ENCODE measurements around the gene CADM4.

The CADM4 gene

DNA sequence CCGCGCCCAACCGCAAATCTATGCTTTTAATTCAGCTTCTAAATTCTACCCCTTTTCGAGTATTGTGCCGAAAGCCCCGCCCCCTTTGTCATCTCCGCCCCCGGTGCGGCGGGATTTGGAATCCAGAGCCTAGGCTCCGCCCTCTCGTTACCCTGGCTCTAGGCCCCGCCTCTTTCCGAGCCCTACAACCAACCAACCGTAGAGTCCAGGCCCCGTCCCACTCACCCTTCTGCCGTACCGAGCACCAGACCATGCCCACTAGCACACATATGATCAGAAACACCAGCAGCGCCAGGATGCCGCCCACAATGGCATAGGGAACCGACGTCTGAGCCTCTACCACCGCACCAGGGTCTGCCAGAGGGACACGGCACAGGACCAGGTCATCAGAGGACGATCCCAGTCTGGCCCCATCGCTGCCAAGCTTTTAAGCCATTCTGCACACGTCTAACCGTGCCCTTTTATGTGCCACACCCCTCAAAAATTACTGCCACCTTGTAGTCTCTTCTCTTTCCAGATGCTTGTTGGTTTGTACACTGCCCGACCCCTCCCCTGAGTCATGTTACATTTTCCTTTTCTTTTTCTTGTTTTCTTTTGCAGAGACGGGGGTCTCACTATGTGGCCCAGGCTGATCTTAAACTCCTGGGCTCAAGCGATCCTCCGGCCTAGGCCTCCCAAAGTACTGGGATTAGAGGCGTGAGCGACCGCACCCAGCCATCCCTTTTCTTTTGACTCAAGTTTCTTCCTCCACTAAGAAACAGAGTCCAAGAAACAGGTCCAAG lies 15.6 kb downstream of the CADM4 start:
- Histone ChIP-seq H3K36me3 (ENCODE audit: control insufficient read depth, insufficient read depth, low read length) (peaks cover 12% of the 10 kb centered on the region), H3K9me3 (ENCODE audit: control insufficient read depth, low read length) (no peaks in the 10 kb centered on the region), H3K27me3 (ENCODE audit: control insufficient read depth, insufficient read depth, low read length, poor library complexity, severe bottlenecking) (no peaks in the 10 kb centered on the region), H3K27ac (ENCODE audit: insufficient read depth, low read depth, low read length, poor library complexity, severe bottlenecking) (no peak overlapping the region), H3K4me1 (ENCODE audit: control insufficient read depth, insufficient read depth, low read length) (peaks cover 4% of the 10 kb centered on the region), H3K4me3 (ENCODE audit: insufficient read depth, low read depth, low read length) (no peak overlapping the region)
- 93 to 94% methylated on average over 35 of the region's 35 CpGs for WGBS, 2 experiments

DNA sequence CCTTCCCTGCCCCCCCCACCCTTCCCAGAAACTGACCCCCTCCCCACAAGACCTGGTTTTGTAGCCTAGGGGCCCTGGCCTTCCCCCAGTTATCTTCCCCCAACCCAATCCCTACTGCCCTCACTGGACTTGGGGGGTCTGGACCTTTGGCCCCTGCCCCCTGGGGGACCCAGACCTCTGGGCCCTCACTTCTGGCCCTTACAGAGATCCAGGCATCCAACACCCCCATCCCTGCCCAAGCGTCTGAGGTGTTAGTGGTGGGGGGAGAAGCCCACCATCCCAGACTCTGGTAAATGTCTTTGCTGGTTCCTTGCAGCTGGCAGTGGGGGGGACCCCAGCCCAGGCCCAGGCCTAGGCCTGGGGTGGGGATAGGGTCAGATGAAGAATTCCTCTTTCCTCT lies 16.7 kb downstream of the CADM4 start:
- Histone ChIP-seq H3K36me3 (ENCODE audit: control insufficient read depth, insufficient read depth, low read length) (peaks cover 12% of the 10 kb centered on the region), H3K4me1 (ENCODE audit: control insufficient read depth, insufficient read depth, low read length) (peaks cover 4% of the 10 kb centered on the region), H3K4me3 (ENCODE audit: insufficient read depth, low read depth, low read length) (no peak overlapping the region), H3K27me3 (ENCODE audit: control insufficient read depth, insufficient read depth, low read length, poor library complexity, severe bottlenecking) (no peaks in the 10 kb centered on the region), H3K27ac (ENCODE audit: insufficient read depth, low read depth, low read length, poor library complexity, severe bottlenecking) (no peak overlapping the region), H3K9me3 (ENCODE audit: control insufficient read depth, low read length) (no peaks in the 10 kb centered on the region)
- 100% methylated on average over 1 of the region's 1 CpG; no CpG with 5 or more reads in 1 of the 2 experiments for WGBS, 2 experiments

DNA sequence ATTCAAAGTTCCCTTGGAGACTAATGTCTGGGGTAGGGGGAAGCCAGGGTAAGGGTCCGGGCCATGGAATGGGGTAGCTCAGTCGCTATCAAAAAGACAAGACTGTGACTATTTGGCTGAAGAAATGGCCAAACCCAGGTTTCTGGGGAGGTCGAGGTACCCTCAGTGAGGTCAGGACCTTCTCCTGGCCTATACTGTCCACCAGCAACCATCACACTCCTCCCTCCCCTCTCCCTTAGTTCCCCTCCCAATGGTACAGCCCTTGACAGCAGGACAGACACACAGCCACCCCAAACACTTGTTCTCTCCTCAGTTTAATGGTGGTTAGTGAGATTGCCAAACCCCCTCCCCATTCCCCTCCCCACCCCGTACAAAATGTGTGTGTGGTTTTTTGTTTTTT lies 17.6 kb downstream of the CADM4 start:
- Histone ChIP-seq H3K9me3 (ENCODE audit: control insufficient read depth, low read length) (no peaks in the 10 kb centered on the region), H3K36me3 (ENCODE audit: control insufficient read depth, insufficient read depth, low read length) (peaks cover 12% of the 10 kb centered on the region), H3K4me3 (ENCODE audit: insufficient read depth, low read depth, low read length) (no peak overlapping the region), H3K27me3 (ENCODE audit: control insufficient read depth, insufficient read depth, low read length, poor library complexity, severe bottlenecking) (no peaks in the 10 kb centered on the region), H3K4me1 (ENCODE audit: control insufficient read depth, insufficient read depth, low read length) (peaks cover 4% of the 10 kb centered on the region), H3K27ac (ENCODE audit: insufficient read depth, low read depth, low read length, poor library complexity, severe bottlenecking) (no peak overlapping the region)
- 77 to 81% methylated on average over 3 of the region's 4 CpGs for WGBS, 2 experiments

DNA sequence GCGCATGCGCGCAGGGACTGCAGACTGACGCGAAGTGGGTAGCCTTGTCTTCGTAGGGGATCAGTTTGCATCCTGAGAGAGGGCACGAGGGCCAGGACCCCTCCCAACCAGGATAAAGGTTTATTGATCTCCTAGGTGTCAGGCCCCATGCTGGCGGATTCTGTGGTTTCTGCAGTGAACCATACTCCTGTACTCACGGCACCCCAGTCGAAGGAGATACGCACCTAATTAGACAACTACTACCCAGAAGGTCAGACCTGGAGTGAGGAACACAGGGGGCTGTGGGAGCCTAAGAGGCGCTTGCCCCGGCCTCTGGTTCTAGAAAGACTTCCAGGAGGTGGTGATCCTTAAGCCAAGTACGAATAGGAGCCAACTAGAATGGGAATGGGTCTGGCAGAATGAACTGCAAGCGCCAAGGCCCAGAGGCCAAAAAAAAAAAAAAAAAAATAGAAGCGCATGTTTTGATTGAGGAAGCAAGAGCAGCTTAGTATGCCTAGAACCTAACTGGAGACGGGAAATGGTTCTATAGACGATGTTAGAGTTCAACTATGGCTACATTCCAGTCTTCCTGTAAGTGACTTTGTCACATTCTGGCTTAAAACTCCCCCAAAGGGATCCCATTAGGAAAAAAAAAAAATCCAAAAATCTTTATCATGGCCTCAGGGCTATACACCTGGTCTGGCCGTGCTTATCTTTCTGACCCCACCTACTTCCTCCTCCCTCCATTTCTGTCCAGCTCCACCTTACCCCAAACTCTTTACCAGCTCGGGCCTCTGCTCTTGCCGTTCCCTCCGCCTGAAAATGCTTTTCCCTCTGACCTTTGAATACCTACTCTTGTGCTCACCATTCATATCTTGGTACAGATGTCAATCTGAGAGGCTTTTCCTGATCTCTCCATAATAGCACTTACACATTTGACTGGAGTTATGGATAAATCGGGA lies 19.3 kb downstream of the CADM4 start:
- H3K27ac ChIP-seq (ENCODE audit: insufficient read depth, low read depth, low read length, poor library complexity, severe bottlenecking): peak overlapping the region; percentile 100
- 53 to 54% methylated on average over 23 of the region's 23 CpGs for WGBS, 2 experiments

DNA sequence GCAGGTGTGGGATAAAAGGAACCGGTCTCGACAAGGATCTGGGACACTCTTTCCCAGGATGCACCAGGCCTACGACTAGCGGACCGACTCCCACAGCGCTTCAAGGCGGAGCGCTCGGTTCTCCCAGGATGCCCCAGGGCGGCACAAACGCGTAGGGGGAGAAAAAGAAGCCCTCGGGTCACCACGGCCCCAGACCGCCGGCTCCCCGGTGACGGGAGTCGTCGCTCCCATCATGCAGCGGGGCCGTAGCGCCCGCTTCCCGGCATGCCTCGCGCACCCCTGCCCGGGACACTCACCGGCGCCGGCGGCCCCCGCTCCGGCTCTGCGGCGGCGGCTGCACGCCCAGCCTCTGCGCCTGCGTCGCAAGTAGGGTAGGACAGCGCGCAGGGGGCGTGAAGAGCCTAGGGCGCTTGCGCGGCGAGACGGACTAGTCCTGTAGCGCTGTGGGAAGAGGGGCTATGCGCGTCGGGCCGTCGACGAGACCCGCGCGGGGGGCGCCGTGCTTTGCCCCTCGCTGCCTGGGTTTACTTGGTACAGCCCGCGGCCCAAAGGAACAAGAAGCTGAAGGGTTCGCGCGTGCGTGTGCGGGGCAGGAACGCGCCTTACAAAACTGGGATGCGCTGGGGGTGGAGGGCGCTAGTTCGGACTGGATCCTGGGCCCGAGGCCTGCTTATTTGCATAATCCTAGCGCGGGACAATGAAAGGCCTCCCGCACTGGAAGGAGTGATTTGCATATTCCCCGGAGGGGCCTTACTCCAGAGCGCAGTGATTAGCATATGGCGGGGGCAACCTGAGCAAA lies 20.2 kb downstream of the CADM4 start, which contains the start of gene ZNF428:
Gene ZNF428, minus strand, starts transcription at position 368 of the 799 bp plus-strand sequence. CDS start 5,325 bp downstream, outside the sequence.
- H3K9me3 ChIP-seq (ENCODE audit: control insufficient read depth, low read length): no peaks in the 10 kb centered on the region
- H3K36me3 ChIP-seq (ENCODE audit: control insufficient read depth, insufficient read depth, low read length): peaks cover 2% of the 10 kb centered on the region
- H3K27ac ChIP-seq (ENCODE audit: insufficient read depth, low read depth, low read length, poor library complexity, severe bottlenecking): peak within 1 kb of the TSS; percentile 100
- H3K4me1 ChIP-seq (ENCODE audit: control insufficient read depth, insufficient read depth, low read length): peaks cover 4% of the 10 kb centered on the region
- no peaks in the 10 kb centered on the region for H3K27me3 ChIP-seq (ENCODE audit: control insufficient read depth, insufficient read depth, low read length, poor library complexity, severe bottlenecking)
- WGBS, 2 experiments: 0% methylated on average over 81 of the region's 81 CpGs
- peak within 1 kb of the TSS; percentile 52 for H3K4me3 ChIP-seq (ENCODE audit: insufficient read depth, low read depth, low read length)

More for the DNA sequence above, 19.3 kb downstream of the CADM4 start:
- Histone ChIP-seq H3K27me3 (ENCODE audit: control insufficient read depth, insufficient read depth, low read length, poor library complexity, severe bottlenecking) (no peaks in the 10 kb centered on the region), H3K9me3 (ENCODE audit: control insufficient read depth, low read length) (no peaks in the 10 kb centered on the region), H3K4me3 (ENCODE audit: insufficient read depth, low read depth, low read length) (peak overlapping the region; percentile 52), H3K4me1 (ENCODE audit: control insufficient read depth, insufficient read depth, low read length) (peaks cover 4% of the 10 kb centered on the region), H3K36me3 (ENCODE audit: control insufficient read depth, insufficient read depth, low read length) (peaks cover 2% of the 10 kb centered on the region)

DNA sequence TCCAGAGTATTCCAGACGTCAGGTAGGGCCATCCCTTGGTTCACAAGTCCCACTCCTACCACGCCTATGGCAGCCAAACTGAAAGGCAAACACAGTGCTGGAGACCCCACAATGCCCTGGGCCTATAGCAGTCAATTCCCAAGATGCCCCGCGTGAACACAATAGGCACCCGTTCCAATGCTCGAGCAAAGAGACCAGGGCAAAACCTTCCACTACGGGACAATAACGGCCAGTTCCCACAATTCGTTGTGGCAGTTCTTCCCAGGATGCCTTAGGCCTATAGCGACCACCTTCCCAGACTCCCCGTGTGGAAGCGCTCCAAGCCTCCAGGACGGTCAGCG lies 20.8 kb downstream of the CADM4 start:
- H3K27me3 ChIP-seq (ENCODE audit: control insufficient read depth, insufficient read depth, low read length, poor library complexity, severe bottlenecking): no peaks in the 10 kb centered on the region
- WGBS, 2 experiments: 4 to 6% methylated on average over 14 of the region's 14 CpGs
- no peaks in the 10 kb centered on the region for H3K9me3 ChIP-seq (ENCODE audit: control insufficient read depth, low read length)
- peaks cover 4% of the 10 kb centered on the region for H3K36me3 ChIP-seq (ENCODE audit: control insufficient read depth, insufficient read depth, low read length)
- peaks cover 4% of the 10 kb centered on the region for H3K4me1 ChIP-seq (ENCODE audit: control insufficient read depth, insufficient read depth, low read length)
- H3K4me3 ChIP-seq (ENCODE audit: insufficient read depth, low read depth, low read length): peak overlapping the region; percentile 52
- peak overlapping the region; percentile 100 for H3K27ac ChIP-seq (ENCODE audit: insufficient read depth, low read depth, low read length, poor library complexity, severe bottlenecking)

DNA sequence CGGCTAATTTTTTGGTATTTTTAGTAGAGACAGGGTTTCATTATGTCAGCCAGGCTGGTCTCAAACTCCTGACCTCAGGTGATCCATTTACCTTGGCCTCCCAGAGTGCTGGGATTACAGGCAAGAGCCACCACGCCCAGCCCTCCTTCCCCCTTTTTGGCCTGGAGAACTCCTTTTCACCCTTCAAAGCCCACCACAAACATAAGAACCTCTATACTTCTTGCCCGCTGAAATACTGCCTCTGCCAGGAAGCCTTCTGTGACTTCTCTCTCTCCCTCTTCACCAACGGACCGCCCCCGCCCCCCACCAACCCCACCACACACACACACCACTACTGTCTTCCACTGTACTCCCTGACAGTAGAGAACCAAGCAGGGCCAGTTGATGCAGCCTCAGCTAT lies 22.7 kb downstream of the CADM4 start:
- H3K27ac ChIP-seq (ENCODE audit: insufficient read depth, low read depth, low read length, poor library complexity, severe bottlenecking): no peak overlapping the region
- H3K36me3 ChIP-seq (ENCODE audit: control insufficient read depth, insufficient read depth, low read length): peaks cover 18% of the 10 kb centered on the region
- WGBS, 2 experiments: 94 to 96% methylated on average over 6 of the region's 6 CpGs
- no peak overlapping the region for H3K4me3 ChIP-seq (ENCODE audit: insufficient read depth, low read depth, low read length)
- no peaks in the 10 kb centered on the region for H3K27me3 ChIP-seq (ENCODE audit: control insufficient read depth, insufficient read depth, low read length, poor library complexity, severe bottlenecking)
- H3K4me1 ChIP-seq (ENCODE audit: control insufficient read depth, insufficient read depth, low read length): peaks cover 4% of the 10 kb centered on the region
- no peaks in the 10 kb centered on the region for H3K9me3 ChIP-seq (ENCODE audit: control insufficient read depth, low read length)

DNA sequence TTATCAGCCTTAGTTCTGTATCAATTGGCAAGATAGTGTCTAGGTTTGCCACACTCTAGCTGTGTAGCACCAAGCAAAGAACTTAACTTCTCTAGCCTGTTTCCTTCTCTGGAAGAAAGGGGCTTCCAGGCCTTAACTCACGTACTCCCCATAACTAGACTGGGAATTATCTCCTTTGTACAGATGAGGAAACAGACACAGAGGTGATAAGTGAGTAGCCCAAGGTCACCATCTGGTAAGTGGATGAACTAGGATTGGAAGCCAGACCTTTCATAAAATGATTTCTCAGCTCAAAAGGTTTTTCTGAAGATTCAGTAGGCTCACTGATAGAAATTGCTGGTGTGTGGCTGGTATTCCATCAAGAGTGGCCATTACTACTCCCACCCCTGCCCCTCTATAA lies 23.3 kb downstream of the CADM4 start:
- Histone ChIP-seq H3K27me3 (ENCODE audit: control insufficient read depth, insufficient read depth, low read length, poor library complexity, severe bottlenecking) (no peaks in the 10 kb centered on the region), H3K4me3 (ENCODE audit: insufficient read depth, low read depth, low read length) (no peak overlapping the region), H3K27ac (ENCODE audit: insufficient read depth, low read depth, low read length, poor library complexity, severe bottlenecking) (no peak overlapping the region), H3K36me3 (ENCODE audit: control insufficient read depth, insufficient read depth, low read length) (peaks cover 22% of the 10 kb centered on the region), H3K9me3 (ENCODE audit: control insufficient read depth, low read length) (no peaks in the 10 kb centered on the region), H3K4me1 (ENCODE audit: control insufficient read depth, insufficient read depth, low read length) (peaks cover 4% of the 10 kb centered on the region)
- WGBS, 2 experiments: 100% methylated on average over 1 of the region's 1 CpG

DNA sequence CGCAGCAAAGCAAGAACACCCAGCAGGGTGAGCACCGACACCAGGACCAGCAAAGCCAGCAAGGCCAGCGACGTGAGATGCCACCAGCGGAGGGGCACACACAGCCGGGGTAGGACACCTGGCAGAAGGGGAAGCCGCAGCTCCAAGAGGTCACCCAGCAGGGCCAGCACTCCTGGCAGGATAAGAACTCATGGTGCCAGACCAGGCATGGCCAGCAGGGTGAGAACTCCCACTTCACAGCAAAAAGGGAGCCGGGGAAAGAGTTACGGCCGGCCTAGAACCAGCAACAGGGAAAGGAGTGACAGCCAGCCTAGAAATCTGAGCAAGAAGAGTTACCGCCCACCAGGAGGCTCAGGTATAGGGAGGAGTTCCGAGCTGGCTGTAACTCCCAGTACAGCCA lies 27.3 kb downstream of the CADM4 start:
- 96% methylated on average over 12 of the region's 12 CpGs for WGBS, 2 experiments
- Histone ChIP-seq H3K27me3 (ENCODE audit: control insufficient read depth, insufficient read depth, low read length, poor library complexity, severe bottlenecking) (no peaks in the 10 kb centered on the region), H3K4me3 (ENCODE audit: insufficient read depth, low read depth, low read length) (no peak overlapping the region), H3K36me3 (ENCODE audit: control insufficient read depth, insufficient read depth, low read length) (peaks cover 22% of the 10 kb centered on the region), H3K9me3 (ENCODE audit: control insufficient read depth, low read length) (no peaks in the 10 kb centered on the region), H3K4me1 (ENCODE audit: control insufficient read depth, insufficient read depth, low read length) (no peaks in the 10 kb centered on the region), H3K27ac (ENCODE audit: insufficient read depth, low read depth, low read length, poor library complexity, severe bottlenecking) (no peak overlapping the region)

All from ectodermal cell (in vitro differentiated cells).